Neural cell (in vitro differentiated cells): ENCODE results near the gene PUSL1. TPM values are rescaled to one million over a fixed set of nuclear protein-coding genes. Genes with fewer than 3 reads are reported as not detected.

Experiments
- H2AFZ ChIP-seq: fragments of 200-600, 300-800 bp; sonication (generic), shearing (Covaris generic); 2 replicates; pipeline ENCODE4 v1.6.0; 2014; ENCODE audit warnings: low read depth, mild to moderate bottlenecking, antibody characterized with exemption, low read length, moderate library complexity
- H3F3A ChIP-seq: fragments of 200-600 bp; shearing (Covaris generic); 2 replicates; pipeline ENCODE4 v1.6.1; 2016; ENCODE audit warnings: mild to moderate bottlenecking, moderate library complexity, mixed read lengths, antibody characterized with exemption, low read length; ENCODE audit not compliant: insufficient read depth, poor library complexity, severe bottlenecking
- H3K27ac ChIP-seq: fragments of 200-600, 300-800 bp; sonication (generic), shearing (Covaris generic); 2 replicates; pipeline ENCODE4 v1.5.1; 2014; ENCODE audit warnings: mild to moderate bottlenecking, low read length, moderate library complexity
- H3K27me3 ChIP-seq: fragments of 300-800, 200-600 bp; sonication (generic), shearing (Covaris generic); 2 replicates; pipeline ENCODE4 v1.6.0; 2014; ENCODE audit warnings: mild to moderate bottlenecking, low read depth, low read length, moderate library complexity; ENCODE audit not compliant: insufficient read depth
- H3K36me3 ChIP-seq: fragments of 300-800, 200-600 bp; sonication (generic), shearing (Covaris generic); 2 replicates; pipeline ENCODE4 v1.5.1; 2014; ENCODE audit warnings: mild to moderate bottlenecking, antibody characterized with exemption, low read length, moderate library complexity; ENCODE audit not compliant: insufficient read depth
- H3K4me2 ChIP-seq: fragments of 300-800, 200-600 bp; sonication (generic), shearing (Covaris generic); 2 replicates; pipeline ENCODE4 v1.6.0; 2014; ENCODE audit warnings: mild to moderate bottlenecking, low read length
- H3K4me3 ChIP-seq: fragments of 300-800, 200-600 bp; sonication (generic), shearing (Covaris generic); 2 replicates; pipeline ENCODE4 v1.5.1; 2014; ENCODE audit warnings: mild to moderate bottlenecking, low read length, moderate library complexity
- H3K79me2 ChIP-seq: fragments of 200-600 bp; shearing (Covaris generic); replicated peaks from 2 replicates; pipeline ENCODE4 v1.6.0; 2014; ENCODE audit warnings: mild to moderate bottlenecking, low read length, moderate library complexity; ENCODE audit not compliant: insufficient read depth
- H3K9ac ChIP-seq: fragments of 300-800, 200-600 bp; sonication (generic), shearing (Covaris generic); 2 replicates; pipeline ENCODE4 v1.6.1; 2016; ENCODE audit warnings: mild to moderate bottlenecking, low read length, mixed read lengths
- H3K9me2 ChIP-seq: fragments of 200-600 bp; shearing (Covaris generic); 2 replicates; pipeline ENCODE4 v1.6.1; 2016; ENCODE audit warnings: mild to moderate bottlenecking, low read length, mixed read lengths; ENCODE audit not compliant: insufficient read depth
- H3K9me3 ChIP-seq: fragments of 200-600, 300-800 bp; sonication (generic), shearing (Covaris generic); 2 replicates; pipeline ENCODE4 v1.6.1; 2016; ENCODE audit warnings: mild to moderate bottlenecking, mixed run types, low read length, moderate library complexity, mixed read lengths
- H4K20me1 ChIP-seq: fragments of 200-600 bp; shearing (Covaris generic); 2 replicates; pipeline ENCODE4 v1.6.1; 2016; ENCODE audit warnings: mild to moderate bottlenecking, mixed run types; ENCODE audit not compliant: insufficient read depth
- CTCF ChIP-seq: fragments of 450-650 bp; IDR thresholded peaks from 2 replicates; pipeline ENCODE4 v1.5.1; 2014; ENCODE audit warnings: antibody characterized with exemption, mild to moderate bottlenecking, moderate library complexity; ENCODE audit not compliant: poor library complexity, severe bottlenecking
- EP300 ChIP-seq: fragments of 450-650 bp; conservative IDR thresholded peaks from 2 replicates; pipeline ENCODE4 v1.6.1; 2014; ENCODE audit warnings: antibody characterized with exemption, mild to moderate bottlenecking, moderate library complexity; ENCODE audit not compliant: poor library complexity, severe bottlenecking
- EZH2 ChIP-seq: fragments of 200-600, 300-800 bp; shearing (Covaris generic), sonication (generic); IDR thresholded peaks from 2 replicates; pipeline ENCODE4 v1.6.1; 2014; ENCODE audit warnings: antibody characterized with exemption, low read length, borderline replicate concordance, mild to moderate bottlenecking; ENCODE audit not compliant: insufficient read depth, poor library complexity, severe bottlenecking
- MXI1 ChIP-seq: fragments of 450-650 bp; conservative IDR thresholded peaks from 2 replicates; pipeline ENCODE4 v1.6.1; 2014; ENCODE audit warnings: antibody characterized with exemption, mild to moderate bottlenecking; ENCODE audit not compliant: poor library complexity, severe bottlenecking
- POLR2AphosphoS5 ChIP-seq: IDR thresholded peaks from 2 replicates; pipeline ENCODE4 v1.6.1; 2012
- RAD21 ChIP-seq: fragments of 450-650 bp; conservative IDR thresholded peaks from 2 replicates; pipeline ENCODE4 v1.6.1; 2014; ENCODE audit warnings: antibody characterized with exemption, mild to moderate bottlenecking, moderate library complexity
- REST ChIP-seq: IDR thresholded peaks from 2 replicates; pipeline ENCODE4 v1.6.1; 2012; ENCODE audit warnings: borderline replicate concordance
- SMC3 ChIP-seq: fragments of 450-650 bp; conservative IDR thresholded peaks from 2 replicates; pipeline ENCODE4 v1.6.1; 2014; ENCODE audit warnings: antibody characterized with exemption, mild to moderate bottlenecking, moderate library complexity; ENCODE audit not compliant: poor library complexity
- TAF1 ChIP-seq: IDR thresholded peaks from 2 replicates; pipeline ENCODE4 v1.6.1; 2012; ENCODE audit warnings: low read depth
- polyA plus RNA-seq: library from polyadenylated mRNA; depleted of rRNA; stranded (reverse); fragments of >200 nt; gene quantifications from 2 replicates; pipeline ENCODE4 v1.2.3, GENCODE V29; 2014

The PUSL1 gene
- polyA plus RNA-seq, 1 donor from 2014 or later: 25.0 TPM

GRCh38 chr1:1264868-1265272 lies 43.5 kb upstream of the PUSL1 start:
- H3K4me3 ChIP-seq: no peak overlapping the region
- H4K20me1 ChIP-seq: no peaks in the 10 kb centered on the region
- no peaks in the 10 kb centered on the region for H3K36me3 ChIP-seq
- H3K27ac ChIP-seq: no peak overlapping the region
- H3K9ac ChIP-seq: no peak overlapping the region
- H3K4me2 ChIP-seq: no peak overlapping the region
- TF ChIP-seq POLR2AphosphoS5 (no peak), CTCF (no peak), SMC3 (no peak), RAD21 (no peak), REST (no peak), MXI1 (no peak), TAF1 (no peak), EZH2 (no peak), EP300 (no peak)
- no peaks in the 10 kb centered on the region for H3F3A ChIP-seq
- peaks cover 4% of the 10 kb centered on the region for H3K79me2 ChIP-seq
- no peaks in the 10 kb centered on the region for H3K9me3 ChIP-seq
- no peak overlapping the region for H2AFZ ChIP-seq
- no peaks in the 10 kb centered on the region for H3K27me3 ChIP-seq
- H3K9me2 ChIP-seq: no peaks in the 10 kb centered on the region

GRCh38 chr1:1267488-1268283 lies 40.7 kb upstream of the PUSL1 start:
- Histone ChIP-seq H3K9ac (no peak overlapping the region), H3K27ac (no peak overlapping the region), H3K4me2 (no peak overlapping the region), H3K9me3 (no peaks in the 10 kb centered on the region), H3K36me3 (no peaks in the 10 kb centered on the region), H2AFZ (no peak overlapping the region), H3K27me3 (no peaks in the 10 kb centered on the region), H3K4me3 (no peak overlapping the region), H3K9me2 (no peaks in the 10 kb centered on the region), H4K20me1 (no peaks in the 10 kb centered on the region), H3F3A (no peaks in the 10 kb centered on the region), H3K79me2 (peaks cover 32% of the 10 kb centered on the region)
- TF ChIP-seq MXI1 (no peak), REST (no peak), POLR2AphosphoS5 (no peak), EP300 (no peak), RAD21 (no peak), TAF1 (no peak), CTCF (no peak), SMC3 (no peak), EZH2 (no peak)
